IPS-NIHi11 (cell line): Measurements from ENCODE around the gene SMCR8.
"Not testable (repeated sequence)": the region's sequence is repeated elsewhere in the genome, so short reads cannot be mapped to it uniquely, and the experiment has no call there.

Experiments used
- DNase-seq: peaks from one replicate; pipeline ENCODE4 v3.0.0; 2012; ENCODE audit warnings: mixed read lengths, low spot score

Gene SMCR8

DNA sequence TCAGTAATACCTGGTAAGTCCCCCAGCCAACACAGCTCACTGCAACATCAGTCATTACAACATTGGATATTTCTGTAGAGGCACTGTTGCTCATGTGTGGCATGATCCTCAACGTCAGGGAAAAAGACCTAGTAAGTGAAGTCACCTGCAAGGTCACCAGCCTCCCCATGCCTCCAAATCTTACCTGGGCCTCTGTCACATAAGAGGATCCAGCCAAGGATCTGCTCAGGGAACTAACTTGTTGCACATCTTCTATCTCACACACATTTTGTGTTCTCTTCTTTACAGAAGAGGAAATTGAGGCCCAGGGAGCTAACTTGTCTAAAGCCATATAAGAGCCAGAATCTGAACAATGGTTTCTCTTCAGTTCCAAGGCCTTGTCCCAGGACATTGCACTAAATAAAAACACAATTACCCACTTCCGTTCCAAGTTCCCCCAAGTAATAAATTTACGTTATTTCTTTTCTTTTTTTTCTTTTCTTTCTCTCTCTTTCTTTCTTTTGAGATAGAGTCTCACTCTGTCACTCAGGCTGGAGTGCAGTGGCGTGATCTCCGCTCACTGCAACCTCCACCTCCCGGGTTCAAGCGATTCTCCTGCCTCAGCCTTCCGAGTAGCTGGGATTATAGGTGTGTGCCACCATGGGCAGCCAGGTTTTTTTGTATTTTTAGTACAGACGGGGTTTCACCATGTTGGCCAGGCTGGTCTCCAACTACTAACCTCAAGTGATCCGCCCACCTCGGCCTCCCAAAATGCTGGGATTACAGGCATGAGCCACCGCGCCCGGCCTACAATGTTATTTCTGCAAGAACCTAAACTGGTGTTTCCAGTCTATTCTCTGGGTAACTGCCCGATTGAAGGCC is 47.0 kb downstream of the SMCR8 start:
- no peak for DNase-seq

DNA sequence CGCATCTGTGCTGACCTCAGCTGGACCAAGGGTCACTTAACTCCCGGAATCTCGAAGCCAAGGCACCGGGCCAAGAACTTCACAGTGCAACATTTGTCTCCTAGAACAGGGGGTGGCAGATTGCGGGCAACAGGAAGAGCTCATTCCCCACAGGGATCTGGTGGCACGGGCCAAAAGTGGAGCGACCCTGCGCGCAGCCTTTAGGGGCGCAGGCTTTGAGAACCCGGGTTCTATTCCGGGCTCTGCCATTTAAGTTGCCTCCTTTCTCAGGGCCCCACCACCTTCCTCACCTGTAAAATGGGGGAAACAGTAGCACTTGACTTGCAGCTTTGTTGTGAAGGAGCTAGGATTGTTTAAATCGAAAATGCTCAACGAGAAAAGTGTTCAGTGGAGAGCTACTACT is 47.6 kb downstream of the SMCR8 start:
- peak; percentile 54 for DNase-seq

DNA sequence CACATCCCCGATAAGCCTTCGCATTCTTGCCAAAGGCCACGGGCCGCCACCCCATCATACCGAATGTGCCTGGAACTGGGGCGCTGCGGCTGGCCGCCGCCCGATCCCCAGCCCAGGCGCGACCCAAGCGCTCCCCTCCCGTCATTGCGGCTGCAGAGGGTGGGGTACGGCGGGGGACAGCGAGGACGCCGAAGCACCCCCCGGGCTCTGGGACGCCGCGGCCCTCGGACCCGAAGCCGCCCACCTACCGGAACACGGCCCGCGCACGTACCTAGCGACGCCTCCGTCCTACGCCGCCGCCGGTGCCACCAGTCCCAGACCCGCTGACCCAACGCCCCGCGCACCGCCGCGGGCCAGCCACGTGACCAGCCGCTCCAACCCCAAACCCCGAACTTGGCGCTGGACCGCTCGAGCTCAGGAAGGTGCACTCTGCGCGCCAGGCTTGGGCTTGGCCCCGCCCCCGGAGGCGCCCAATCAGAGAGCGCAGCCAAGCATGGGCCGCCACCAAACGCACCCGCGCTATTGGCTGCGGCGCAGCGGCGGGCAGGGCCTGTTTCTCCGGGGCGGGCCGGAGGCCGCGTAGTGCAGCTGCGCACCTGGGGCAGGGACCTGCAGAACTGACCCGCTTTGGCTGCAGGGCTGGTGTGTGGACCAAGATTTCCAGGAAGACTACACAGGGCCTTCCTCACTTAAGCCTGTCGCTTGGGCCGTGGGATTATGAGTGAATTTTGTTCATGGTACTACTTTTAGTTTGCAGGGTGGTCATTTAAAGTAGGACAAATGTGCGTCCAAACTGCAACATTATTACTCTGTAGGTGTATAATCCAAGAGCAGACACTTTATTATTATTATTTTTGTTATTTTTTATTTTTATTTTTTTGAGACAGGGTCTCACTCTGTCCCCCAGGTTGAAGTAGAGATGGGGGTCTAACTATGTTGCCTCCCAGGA is 48.3 kb downstream of the SMCR8 start, which contains the start of gene SHMT1:
SHMT1 (minus strand) TSS at position 450 of the 949 bp plus-strand sequence. CDS start 7,569 bp downstream, outside the sequence.
- DNase-seq = peak; percentile 99

DNA sequence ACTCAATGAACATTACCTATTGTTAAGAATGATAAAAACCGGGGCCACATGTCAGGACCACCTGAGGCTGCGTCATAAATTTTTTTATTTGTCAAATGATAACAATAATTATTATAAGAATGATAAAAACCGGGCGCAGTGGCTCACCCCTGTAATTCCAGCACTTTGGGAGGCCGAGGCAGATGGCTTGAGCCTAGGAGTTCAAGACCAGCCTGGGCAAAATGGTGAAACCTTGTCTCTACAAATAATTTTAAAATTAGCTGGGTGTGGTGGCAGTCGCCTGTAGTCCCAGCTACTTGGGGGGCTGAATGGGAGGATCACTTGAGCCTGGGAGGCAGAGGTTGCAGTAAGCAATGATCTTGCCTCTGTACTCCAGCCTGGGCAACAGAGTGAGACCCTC is 49.1 kb downstream of the SMCR8 start:
- no peak for DNase-seq

DNA sequence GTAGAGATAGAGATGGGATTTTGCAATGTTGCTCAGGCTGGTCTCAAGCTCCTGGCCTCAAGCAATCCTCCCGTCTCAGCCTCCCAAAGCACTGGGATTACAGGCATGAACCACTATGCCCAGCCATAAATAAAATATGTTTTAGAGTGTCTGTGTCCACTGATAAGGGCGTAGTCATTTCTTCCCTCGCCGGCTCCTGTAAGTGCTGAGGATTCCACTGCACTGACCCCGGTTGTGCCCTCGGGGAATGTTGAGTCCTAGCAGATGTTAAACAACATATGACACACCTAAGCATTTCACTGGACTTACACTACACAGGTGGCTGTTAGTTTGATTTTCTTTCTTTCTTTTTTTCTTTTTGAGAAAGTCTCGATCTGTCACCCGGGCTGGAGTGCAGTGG is 53.9 kb downstream of the SMCR8 start:
- DNase-seq = no peak

DNA sequence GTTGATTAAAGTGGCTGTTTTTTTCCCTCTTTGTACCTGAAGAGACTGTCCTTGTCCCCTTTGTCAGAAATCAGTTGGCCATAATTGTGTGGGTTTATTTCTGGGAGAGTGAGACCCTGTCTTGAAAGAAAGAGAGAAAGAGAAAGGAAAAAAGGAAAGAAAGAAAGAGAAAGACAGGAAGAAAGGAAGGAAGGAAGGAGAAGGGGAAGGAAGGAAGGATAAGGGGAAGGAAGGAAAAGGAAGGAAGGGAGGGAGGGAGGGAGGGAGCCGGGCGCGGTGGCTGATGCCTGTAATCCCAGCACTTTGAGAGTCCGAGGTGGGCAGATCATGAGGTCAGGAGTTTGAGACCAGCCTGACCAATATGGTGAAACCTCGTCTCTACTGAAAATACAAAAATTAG is 55.7 kb downstream of the SMCR8 start:
- no peak for DNase-seq

DNA sequence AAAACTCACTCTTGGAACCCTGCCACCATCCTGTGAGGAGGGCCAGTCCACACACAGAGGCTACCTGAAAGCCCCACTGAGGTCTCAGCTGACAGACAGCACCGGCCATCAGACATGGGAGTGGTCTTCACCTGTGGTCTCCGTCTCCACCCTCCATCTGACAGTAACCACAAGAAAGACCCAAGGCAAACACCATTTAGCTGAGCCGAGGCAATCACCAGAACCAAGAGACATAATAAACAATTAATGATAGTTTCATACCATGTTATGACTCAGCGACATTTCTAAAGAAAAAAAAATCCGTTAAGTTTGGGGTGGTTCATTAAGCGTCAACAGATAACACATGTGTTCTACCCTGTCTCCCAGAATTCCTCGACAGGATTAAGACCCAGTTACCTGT is 56.4 kb downstream of the SMCR8 start:
- DNase-seq = no peak

DNA sequence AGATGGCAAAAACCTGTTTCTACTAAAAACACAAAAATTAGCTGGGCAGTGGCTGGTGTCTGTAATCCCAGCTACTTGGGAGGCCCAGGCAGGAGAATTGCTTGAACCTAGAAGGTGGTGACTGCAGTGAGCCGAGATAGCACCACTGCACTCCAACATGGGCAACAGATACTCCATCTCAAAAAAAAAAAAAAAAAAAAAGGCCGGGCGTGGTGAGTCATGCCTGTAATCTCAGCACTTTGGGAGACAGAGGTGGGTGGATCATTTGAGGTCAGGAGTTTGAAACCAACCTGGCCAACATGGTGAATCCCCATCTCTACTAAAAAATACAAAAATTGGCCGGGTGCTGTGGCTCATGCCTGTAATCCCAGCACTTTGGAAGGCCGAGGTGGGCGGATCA is 58.1 kb downstream of the SMCR8 start:
- not testable (repeated sequence) for DNase-seq

DNA sequence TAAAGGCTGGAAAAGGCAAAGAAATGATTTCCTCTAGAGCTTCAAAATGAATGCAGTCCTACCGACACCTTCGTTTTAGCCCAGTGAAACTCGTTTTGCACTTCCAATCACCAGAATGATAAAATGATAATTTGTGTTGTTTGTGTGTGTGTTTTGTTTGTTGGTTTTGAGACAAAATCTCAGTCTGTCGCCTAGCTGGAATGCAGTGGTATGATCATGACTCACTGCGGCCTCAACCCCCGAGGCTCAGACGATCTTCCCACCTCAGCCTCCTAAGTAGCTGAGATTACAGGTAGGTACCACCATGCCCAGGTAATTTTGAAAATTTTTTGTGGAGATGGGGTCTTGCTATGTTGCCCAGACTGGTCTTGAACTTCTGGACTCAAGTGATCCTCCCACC is 59.1 kb downstream of the SMCR8 start:
- no peak for DNase-seq
